Fibroblast of mammary gland (primary cell): ENCODE data around the gene HHATL.

Experiments
- DNase-seq: peaks from one replicate; pipeline ENCODE4 v3.0.0-alpha.2; 2010; ENCODE audit warnings: low read depth
- H3K4me3 ChIP-seq: 2 replicates; pipeline ENCODE4 v1.5.1; 2011; ENCODE audit warnings: low read depth, mild to moderate bottlenecking, low read length, moderate library complexity; ENCODE audit not compliant: control insufficient read depth
- TF ChIP-seq, protein P1 (sequence below): conservative IDR thresholded peaks from 2 replicates; pipeline ENCODE4 v1.5.1; 2011; ENCODE audit warnings: low read depth, low read length, inconsistent platforms; ENCODE audit not compliant: control insufficient read depth, insufficient read depth

Gene HHATL

DNA sequence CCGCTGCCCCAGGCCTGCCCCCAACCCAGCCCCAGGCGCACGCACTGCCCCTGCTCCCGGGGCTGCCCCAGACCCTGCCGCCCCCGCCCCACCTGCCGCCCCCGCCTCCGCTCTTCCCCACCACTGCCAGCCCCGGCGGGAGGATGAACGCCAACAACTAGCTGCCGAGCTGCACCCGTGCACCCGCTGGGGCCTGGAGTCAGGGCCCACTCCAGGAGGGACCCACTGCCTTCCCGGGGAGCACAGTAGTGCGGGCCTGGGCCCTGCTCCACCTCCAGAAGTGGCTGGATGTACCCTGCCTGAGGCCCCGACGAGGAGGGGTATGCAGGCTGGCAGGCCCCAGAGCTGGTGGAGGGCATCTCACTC lies 38.2 kb downstream of the HHATL start:
- TF ChIP-seq, protein P1, sequence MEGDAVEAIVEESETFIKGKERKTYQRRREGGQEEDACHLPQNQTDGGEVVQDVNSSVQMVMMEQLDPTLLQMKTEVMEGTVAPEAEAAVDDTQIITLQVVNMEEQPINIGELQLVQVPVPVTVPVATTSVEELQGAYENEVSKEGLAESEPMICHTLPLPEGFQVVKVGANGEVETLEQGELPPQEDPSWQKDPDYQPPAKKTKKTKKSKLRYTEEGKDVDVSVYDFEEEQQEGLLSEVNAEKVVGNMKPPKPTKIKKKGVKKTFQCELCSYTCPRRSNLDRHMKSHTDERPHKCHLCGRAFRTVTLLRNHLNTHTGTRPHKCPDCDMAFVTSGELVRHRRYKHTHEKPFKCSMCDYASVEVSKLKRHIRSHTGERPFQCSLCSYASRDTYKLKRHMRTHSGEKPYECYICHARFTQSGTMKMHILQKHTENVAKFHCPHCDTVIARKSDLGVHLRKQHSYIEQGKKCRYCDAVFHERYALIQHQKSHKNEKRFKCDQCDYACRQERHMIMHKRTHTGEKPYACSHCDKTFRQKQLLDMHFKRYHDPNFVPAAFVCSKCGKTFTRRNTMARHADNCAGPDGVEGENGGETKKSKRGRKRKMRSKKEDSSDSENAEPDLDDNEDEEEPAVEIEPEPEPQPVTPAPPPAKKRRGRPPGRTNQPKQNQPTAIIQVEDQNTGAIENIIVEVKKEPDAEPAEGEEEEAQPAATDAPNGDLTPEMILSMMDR: no peak
- DNase-seq: no peak
- no peak overlapping the region for H3K4me3 ChIP-seq

GRCh38 chr3:42663581-42664437 lies 38.8 kb downstream of the HHATL start:
- DNase-seq: no peak
- no peak overlapping the region for H3K4me3 ChIP-seq
- TF ChIP-seq, protein P1: no peak

DNA sequence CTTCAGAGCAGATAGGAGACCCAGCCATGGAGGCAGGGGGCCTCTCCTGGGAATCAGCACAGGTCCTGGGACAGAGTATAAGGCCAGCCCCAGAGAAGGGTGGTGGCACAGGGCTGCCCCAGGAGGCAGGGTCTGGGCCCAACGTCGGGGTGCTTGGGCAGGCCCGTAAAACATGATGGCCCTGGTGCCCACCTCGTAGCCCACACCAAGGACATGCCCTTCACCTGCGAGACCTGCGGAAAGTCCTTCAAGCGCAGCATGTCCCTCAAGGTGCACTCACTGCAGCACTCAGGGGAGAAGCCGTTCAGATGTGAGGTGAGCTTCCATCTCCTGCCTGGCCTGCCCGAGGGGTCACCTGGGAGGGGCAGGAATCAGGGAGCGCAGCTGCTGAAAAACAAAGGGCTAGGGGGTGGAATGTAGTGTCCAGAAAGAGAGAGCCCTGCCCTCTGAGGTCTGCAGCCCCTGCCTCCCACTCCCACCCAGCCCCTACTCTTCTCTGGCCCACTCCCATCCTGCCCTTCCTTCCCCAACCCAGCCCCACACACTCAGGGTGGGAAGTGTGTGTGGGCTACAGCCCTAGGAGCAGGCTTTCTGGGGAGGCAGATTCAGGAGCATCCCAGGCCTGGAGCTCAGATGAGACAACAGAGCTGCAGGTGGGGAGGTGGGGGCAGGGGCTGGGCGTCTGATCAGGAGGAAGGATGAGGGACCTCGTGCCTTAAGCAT lies 39.6 kb downstream of the HHATL start:
- TF ChIP-seq, protein P1: no peak
- no peak overlapping the region for H3K4me3 ChIP-seq
- DNase-seq: no peak

- no peak for DNase-seq
- H3K4me3 ChIP-seq: no peak overlapping the region
- TF ChIP-seq, protein P1: no peak
These were observed 40.4 kb downstream of the HHATL start for GRCh38 chr3:42662037-42662812.

GRCh38 chr3:42661593-42662022 lies 41.0 kb downstream of the HHATL start:
- TF ChIP-seq, protein P1: no peak
- no peak for DNase-seq
- H3K4me3 ChIP-seq: no peak overlapping the region

GRCh38 chr3:42660898-42661297 lies 41.7 kb downstream of the HHATL start:
- no peak overlapping the region for H3K4me3 ChIP-seq
- DNase-seq: no peak
- TF ChIP-seq, protein P1: no peak
